Lower leg skin (tissue), 3 donors: ENCODE results near the gene TSHZ2.

ENCODE experiments used
- POLR2A ChIP-seq, 2 donors: fragments of 450-650 bp; IDR thresholded peaks; one replicate each; pipeline ENCODE4 v1.6.1; 2016 to 2017; ENCODE audit warnings: antibody characterized with exemption in 2 of 2, mild to moderate bottlenecking in 1 of 2, moderate library complexity in 1 of 2
- TF ChIP-seq, protein P1 (sequence below), 3 donors: fragments of 450-650 bp; IDR thresholded peaks; one replicate each; pipeline ENCODE4 v1.5.1; 2016; ENCODE audit warnings: antibody characterized with exemption in 3 of 3, mild to moderate bottlenecking in 3 of 3, moderate library complexity in 2 of 3

- TF ChIP-seq, protein P1, sequence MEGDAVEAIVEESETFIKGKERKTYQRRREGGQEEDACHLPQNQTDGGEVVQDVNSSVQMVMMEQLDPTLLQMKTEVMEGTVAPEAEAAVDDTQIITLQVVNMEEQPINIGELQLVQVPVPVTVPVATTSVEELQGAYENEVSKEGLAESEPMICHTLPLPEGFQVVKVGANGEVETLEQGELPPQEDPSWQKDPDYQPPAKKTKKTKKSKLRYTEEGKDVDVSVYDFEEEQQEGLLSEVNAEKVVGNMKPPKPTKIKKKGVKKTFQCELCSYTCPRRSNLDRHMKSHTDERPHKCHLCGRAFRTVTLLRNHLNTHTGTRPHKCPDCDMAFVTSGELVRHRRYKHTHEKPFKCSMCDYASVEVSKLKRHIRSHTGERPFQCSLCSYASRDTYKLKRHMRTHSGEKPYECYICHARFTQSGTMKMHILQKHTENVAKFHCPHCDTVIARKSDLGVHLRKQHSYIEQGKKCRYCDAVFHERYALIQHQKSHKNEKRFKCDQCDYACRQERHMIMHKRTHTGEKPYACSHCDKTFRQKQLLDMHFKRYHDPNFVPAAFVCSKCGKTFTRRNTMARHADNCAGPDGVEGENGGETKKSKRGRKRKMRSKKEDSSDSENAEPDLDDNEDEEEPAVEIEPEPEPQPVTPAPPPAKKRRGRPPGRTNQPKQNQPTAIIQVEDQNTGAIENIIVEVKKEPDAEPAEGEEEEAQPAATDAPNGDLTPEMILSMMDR (IDR thresholded peaks at IDR 0.05) = no peak
- no peak for TF ChIP-seq POLR2A (IDR thresholded peaks at IDR 0.05)
These were observed 364.7 kb downstream of the TSHZ2 start for GRCh38 chr20:53336892-53337291.
